Activated CD4-positive, alpha-beta memory T cell treated with anti-CD3 and anti-CD28 coated beads, Interleukin-2, amount 10 ng/mL, durations not matched to agents 7 days and 5 days (primary cell): ENCODE measurements around the gene EIF5B. TPM values are rescaled to one million over a fixed set of nuclear protein-coding genes. Genes with fewer than 3 reads are reported as not detected.

ENCODE experiments used
- CTCF ChIA-PET: fragments of 350-600 bp; sonication (Branson Sonifier 250); formaldehyde crosslinking; loops from one replicate; lab custom pipeline; 2021; ENCODE audit warnings: antibody characterized with exemption, inconsistent platforms; lab: Charles Lee
- POLR2A ChIA-PET: fragments of 350-600 bp; sonication (Branson Sonifier 250); formaldehyde crosslinking; loops from one replicate; lab custom pipeline; 2021; ENCODE audit warnings: antibody characterized with exemption; lab: Charles Lee
- DNase-seq: peaks from one replicate; pipeline ENCODE4 v3.0.0-alpha.2; 2020
- H3K27ac Mint-ChIP-seq: one replicate; pipeline ENCODE4 v1.8.0; 2021; ENCODE audit warnings: mild to moderate bottlenecking, mixed read lengths
- H3K27me3 Mint-ChIP-seq: one replicate; pipeline ENCODE4 v1.8.0; 2021; ENCODE audit warnings: mixed read lengths
- H3K36me3 Mint-ChIP-seq: one replicate; pipeline ENCODE4 v1.8.0; 2021; ENCODE audit warnings: low read depth, mixed read lengths
- H3K4me1 Mint-ChIP-seq: one replicate; pipeline ENCODE4 v1.8.0; 2021; ENCODE audit warnings: mixed read lengths
- H3K4me3 Mint-ChIP-seq: one replicate; pipeline ENCODE4 v1.8.0; 2021; ENCODE audit warnings: mild to moderate bottlenecking, mixed read lengths
- H3K9me3 Mint-ChIP-seq: one replicate; pipeline ENCODE4 v1.8.0; 2021; ENCODE audit warnings: mixed read lengths
- total RNA-seq, 2 experiments: library from RNA; stranded (reverse); gene quantifications; one replicate each; pipeline ENCODE4 v1.2.3, GENCODE V29; 2021

EIF5B gene
- total RNA-seq, 2 experiments from 2014 or later: 37.3 to 38.3 TPM

GRCh38 chr2:99401841-99402240, 64.7 kb downstream of the EIF5B start:
- Mint-ChIP-seq H3K27ac (peak overlapping the region; percentile 29), H3K27me3 (no peaks in the 10 kb centered on the region), H3K4me1 (no peaks in the 10 kb centered on the region), H3K36me3 (peaks cover 69% of the 10 kb centered on the region), H3K4me3 (no peak overlapping the region), H3K9me3 (no peaks in the 10 kb centered on the region)
- no peak for DNase-seq
- CTCF ChIA-PET: no interaction called here
- POLR2A ChIA-PET: no interaction called here

DNA sequence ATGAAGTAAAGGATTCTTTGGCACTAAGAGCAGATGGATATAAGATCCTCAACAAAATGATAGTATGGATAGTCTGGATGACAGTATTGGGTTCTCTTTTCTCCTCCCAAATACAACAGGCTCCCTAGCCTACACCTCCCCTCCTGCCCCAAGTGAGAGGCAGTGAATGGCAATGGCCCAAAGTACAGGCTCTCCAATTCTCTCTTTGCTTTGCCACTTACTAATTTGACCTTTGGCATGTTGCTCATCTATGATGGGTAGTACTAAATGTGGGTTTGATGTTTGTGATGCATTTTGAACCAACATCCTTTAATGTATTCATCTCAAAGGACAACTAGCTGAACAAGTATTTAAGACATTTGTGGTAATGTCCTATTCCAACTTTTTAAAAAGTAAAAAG, 65.9 kb downstream of the EIF5B start:
- Mint-ChIP-seq H3K9me3 (no peaks in the 10 kb centered on the region), H3K4me3 (no peak overlapping the region), H3K36me3 (peaks cover 63% of the 10 kb centered on the region), H3K27ac (peak overlapping the region; percentile 12), H3K27me3 (no peaks in the 10 kb centered on the region), H3K4me1 (no peaks in the 10 kb centered on the region)
- ChIA-PET POLR2A (no interaction called here), CTCF (interaction anchor here (1.3 kb wide), 1 partner anchor 18 kb away, joined by 4 read pairs; no protein-coding TSS in a partner anchor)
- DNase-seq: no peak

- Mint-ChIP-seq H3K4me1 (no peaks in the 10 kb centered on the region), H3K27ac (peak overlapping the region; percentile 12), H3K36me3 (peaks cover 59% of the 10 kb centered on the region), H3K9me3 (no peaks in the 10 kb centered on the region), H3K4me3 (no peak overlapping the region), H3K27me3 (no peaks in the 10 kb centered on the region)
- POLR2A ChIA-PET: no interaction called here
- CTCF ChIA-PET: interaction anchor here (1.3 kb wide), 1 partner anchor 17 kb away, joined by 4 read pairs; no protein-coding TSS in a partner anchor
- DNase-seq: no peak
These were observed 66.3 kb downstream of the EIF5B start for GRCh38 chr2:99403524-99403923.

DNA sequence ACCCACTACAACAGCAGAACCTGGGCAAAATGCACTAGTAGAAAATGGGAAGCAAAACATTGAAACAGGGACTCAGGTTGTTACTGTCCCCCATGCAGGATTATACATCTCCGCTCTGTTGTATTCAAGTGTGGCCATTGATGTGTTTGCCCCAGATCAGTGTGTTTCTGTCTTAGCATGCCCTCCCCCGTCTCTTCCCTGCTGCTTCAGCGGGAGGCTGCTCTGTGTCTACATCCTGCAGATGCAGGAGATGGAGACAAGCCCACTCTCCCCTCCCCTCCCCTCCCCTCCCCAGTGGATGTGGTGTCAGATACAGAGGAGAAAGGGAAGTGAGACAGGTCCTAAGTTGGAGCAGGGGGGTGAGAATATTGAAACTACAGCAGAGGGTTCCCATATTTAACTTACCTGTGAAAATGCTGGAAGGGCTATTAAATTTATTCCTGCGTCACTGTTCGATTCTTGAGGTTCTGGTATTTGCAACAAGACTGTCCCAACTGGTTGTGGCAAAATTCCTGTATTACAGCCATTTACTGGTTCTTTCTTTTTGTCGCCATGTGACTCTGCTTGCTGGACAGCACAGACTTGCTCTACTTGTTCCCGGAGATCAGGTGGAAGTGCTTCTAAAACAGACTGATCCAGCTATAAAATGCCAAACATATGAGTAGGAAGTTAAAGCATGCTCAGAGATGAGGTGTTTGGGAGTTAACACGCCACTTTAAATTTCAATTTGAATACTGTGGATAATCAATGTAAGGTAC, 67.0 kb downstream of the EIF5B start:
- Mint-ChIP-seq H3K27ac (no peak overlapping the region), H3K4me1 (no peaks in the 10 kb centered on the region), H3K9me3 (no peaks in the 10 kb centered on the region), H3K36me3 (peaks cover 52% of the 10 kb centered on the region), H3K4me3 (no peak overlapping the region), H3K27me3 (no peaks in the 10 kb centered on the region)
- ChIA-PET POLR2A (no interaction called here), CTCF (interaction anchor here (1.3 kb wide), 1 partner anchor 67 kb away, joined by 3 read pairs; the partner anchor contains the start of gene EIF5B)
- DNase-seq: no peak

GRCh38 chr2:99404797-99405669, 67.8 kb downstream of the EIF5B start:
- ChIA-PET POLR2A (no interaction called here), CTCF (interaction anchor here (1.3 kb wide), 1 partner anchor 67 kb away, joined by 3 read pairs; the partner anchor contains the start of gene EIF5B)
- Mint-ChIP-seq H3K27me3 (no peaks in the 10 kb centered on the region), H3K4me1 (no peaks in the 10 kb centered on the region), H3K27ac (no peak overlapping the region), H3K36me3 (peaks cover 43% of the 10 kb centered on the region), H3K9me3 (no peaks in the 10 kb centered on the region), H3K4me3 (no peak overlapping the region)
- no peak for DNase-seq

GRCh38 chr2:99406137-99406536, 68.9 kb downstream of the EIF5B start:
- Mint-ChIP-seq H3K4me1 (no peaks in the 10 kb centered on the region), H3K27me3 (no peaks in the 10 kb centered on the region), H3K27ac (no peak overlapping the region), H3K4me3 (no peak overlapping the region), H3K36me3 (peaks cover 47% of the 10 kb centered on the region), H3K9me3 (no peaks in the 10 kb centered on the region)
- CTCF ChIA-PET: no interaction called here
- POLR2A ChIA-PET: no interaction called here
- no peak for DNase-seq

- CTCF ChIA-PET: no interaction called here
- Mint-ChIP-seq H3K36me3 (peaks cover 40% of the 10 kb centered on the region), H3K9me3 (no peaks in the 10 kb centered on the region), H3K4me3 (no peak overlapping the region), H3K4me1 (no peaks in the 10 kb centered on the region), H3K27ac (no peak overlapping the region), H3K27me3 (no peaks in the 10 kb centered on the region)
- DNase-seq: no peak
- POLR2A ChIA-PET: no interaction called here
These were observed 73.1 kb downstream of the EIF5B start for GRCh38 chr2:99410276-99410675.

DNA sequence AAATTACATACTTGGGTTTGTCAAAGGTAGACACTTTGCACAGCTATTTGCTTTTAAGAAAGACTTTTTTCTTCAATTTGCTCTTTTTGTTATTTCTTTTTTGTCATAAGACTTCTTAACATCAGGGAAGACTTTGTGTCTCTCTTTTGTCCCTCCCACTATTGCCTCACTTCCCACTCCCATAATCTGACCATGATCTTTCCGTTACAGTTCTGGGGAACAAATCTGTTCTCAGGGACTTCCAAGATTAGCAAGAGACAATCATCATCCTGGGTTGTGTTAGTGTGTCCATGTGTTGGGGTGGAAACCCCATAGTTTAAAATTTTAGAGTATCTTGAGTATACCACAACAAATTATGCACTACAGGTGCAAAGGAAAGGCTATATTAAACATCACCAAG, 77.4 kb downstream of the EIF5B start:
- ChIA-PET POLR2A (interaction anchor here (1.1 kb wide), 1 partner anchor 12 kb away, joined by 3 read pairs; no protein-coding TSS in a partner anchor), CTCF (no interaction called here)
- H3K9me3 Mint-ChIP-seq: no peaks in the 10 kb centered on the region
- no peak overlapping the region for H3K4me3 Mint-ChIP-seq
- H3K27ac Mint-ChIP-seq: no peak overlapping the region
- no peaks in the 10 kb centered on the region for H3K27me3 Mint-ChIP-seq
- H3K36me3 Mint-ChIP-seq: peaks cover 52% of the 10 kb centered on the region
- DNase-seq: no peak
- H3K4me1 Mint-ChIP-seq: no peaks in the 10 kb centered on the region

- ChIA-PET CTCF (no interaction called here), POLR2A (no interaction called here)
- no peak overlapping the region for H3K27ac Mint-ChIP-seq
- H3K4me3 Mint-ChIP-seq: no peak overlapping the region
- no peak for DNase-seq
- H3K36me3 Mint-ChIP-seq: peaks cover 53% of the 10 kb centered on the region
- no peaks in the 10 kb centered on the region for H3K4me1 Mint-ChIP-seq
- H3K9me3 Mint-ChIP-seq: no peaks in the 10 kb centered on the region
- H3K27me3 Mint-ChIP-seq: no peaks in the 10 kb centered on the region
These were observed 80.2 kb downstream of the EIF5B start for GRCh38 chr2:99417396-99417795.

GRCh38 chr2:99420031-99420430, 82.8 kb downstream of the EIF5B start:
- ChIA-PET POLR2A (no interaction called here), CTCF (interaction anchor here (1.7 kb wide), 1 partner anchor 17 kb away, joined by 4 read pairs; no protein-coding TSS in a partner anchor)
- H3K27ac Mint-ChIP-seq: no peak overlapping the region
- DNase-seq: no peak
- H3K27me3 Mint-ChIP-seq: no peaks in the 10 kb centered on the region
- peaks cover 43% of the 10 kb centered on the region for H3K36me3 Mint-ChIP-seq
- no peak overlapping the region for H3K4me3 Mint-ChIP-seq
- no peaks in the 10 kb centered on the region for H3K9me3 Mint-ChIP-seq
- H3K4me1 Mint-ChIP-seq: no peaks in the 10 kb centered on the region

DNA sequence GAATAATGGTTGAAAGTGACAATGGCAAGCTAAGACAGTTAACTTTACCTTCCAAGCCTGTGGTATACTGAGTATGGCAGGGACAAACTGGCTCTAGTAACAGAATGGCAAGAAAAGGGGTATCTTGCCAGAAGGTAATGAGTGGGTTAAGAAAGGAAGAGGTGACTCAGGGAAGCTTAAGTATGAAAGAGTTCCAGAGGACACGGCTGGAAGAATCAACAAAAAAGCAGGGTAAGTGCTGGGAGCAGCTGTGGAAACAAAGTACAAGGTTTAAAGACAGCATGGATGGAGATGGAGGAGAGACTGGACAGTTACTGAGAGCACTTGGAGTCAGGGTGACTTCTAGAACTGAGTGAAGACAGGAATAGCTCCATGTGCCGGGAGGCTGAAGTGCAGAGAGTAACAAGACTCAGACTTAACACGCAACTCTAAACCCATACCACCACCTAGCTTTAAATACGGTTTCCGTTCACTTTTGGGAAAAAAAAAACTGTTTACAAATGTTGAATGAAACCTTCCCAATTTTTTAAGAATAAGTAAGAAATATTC, 83.6 kb downstream of the EIF5B start:
- DNase-seq: no peak
- Mint-ChIP-seq H3K27ac (no peak overlapping the region), H3K4me1 (no peaks in the 10 kb centered on the region), H3K27me3 (no peaks in the 10 kb centered on the region), H3K9me3 (no peaks in the 10 kb centered on the region), H3K4me3 (no peak overlapping the region), H3K36me3 (peaks cover 40% of the 10 kb centered on the region)
- ChIA-PET POLR2A (interaction anchor here (0.7 kb wide), 1 partner anchor 84 kb away, joined by 3 read pairs; the partner anchor contains the start of gene EIF5B), CTCF (interaction anchor here (1.7 kb wide), 1 partner anchor 18 kb away, joined by 4 read pairs; no protein-coding TSS in a partner anchor)

- DNase-seq: no peak
- Mint-ChIP-seq H3K4me1 (no peaks in the 10 kb centered on the region), H3K9me3 (no peaks in the 10 kb centered on the region), H3K27ac (no peak overlapping the region), H3K27me3 (no peaks in the 10 kb centered on the region), H3K36me3 (peaks cover 38% of the 10 kb centered on the region), H3K4me3 (no peak overlapping the region)
- POLR2A ChIA-PET: no interaction called here
- CTCF ChIA-PET: interaction anchor here (1.7 kb wide), 1 partner anchor 19 kb away, joined by 4 read pairs; no protein-coding TSS in a partner anchor
These were observed 84.3 kb downstream of the EIF5B start for GRCh38 chr2:99421469-99421868.

DNA sequence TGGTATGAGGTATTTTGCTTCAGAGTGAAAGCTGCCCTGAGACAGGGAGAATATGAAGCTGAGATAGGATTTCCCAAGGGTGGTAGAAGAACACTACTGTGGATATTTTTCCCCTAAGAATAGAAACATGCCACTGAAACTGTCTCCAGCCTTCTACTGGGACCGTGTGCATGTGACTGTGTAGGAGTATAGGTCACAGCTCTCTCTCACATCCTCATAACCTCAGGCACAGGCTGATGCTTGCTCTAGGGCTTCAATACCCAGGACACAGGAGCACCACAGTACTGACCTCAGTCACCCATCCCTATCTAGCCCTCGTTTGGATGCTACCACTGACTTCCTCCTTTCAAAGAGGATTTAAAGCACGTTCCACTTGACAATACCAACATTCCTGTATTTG, 85.4 kb downstream of the EIF5B start:
- Mint-ChIP-seq H3K9me3 (no peaks in the 10 kb centered on the region), H3K4me3 (no peak overlapping the region), H3K36me3 (peaks cover 35% of the 10 kb centered on the region), H3K4me1 (no peaks in the 10 kb centered on the region), H3K27ac (no peak overlapping the region), H3K27me3 (no peaks in the 10 kb centered on the region)
- DNase-seq: no peak
- ChIA-PET CTCF (no interaction called here), POLR2A (no interaction called here)
